GM12878 (cell line): Measurements from ENCODE around the gene DNAJC15. TPM values are rescaled to one million over a fixed set of nuclear protein-coding genes. Genes with fewer than 3 reads are reported as not detected.

Experiments used
- ATAC-seq: fragments of 200-7000 bp; cut with Tn5 transposase; 3 replicates; pipeline ENCODE4 v1.9.1; 2020; ENCODE audit warnings: mild to moderate bottlenecking, moderate library complexity
- BruUV-seq: library from RNA; stranded (reverse); fragments of 400-500 nt; replicated peaks from 2 replicates; lab custom pipeline; 2021; lab: Mats Ljungman, UMichigan
- CTCF ChIA-PET: fragments of 300-600 bp; sonication (Branson Sonifier 250); formaldehyde crosslinking; extraction: SDS; loops from one replicate; lab custom pipeline; 2021; ENCODE audit warnings: inconsistent platforms; lab: Yijun Ruan, JAX
- POLR2A ChIA-PET: fragments of 350-600 bp; formaldehyde crosslinking; extraction: SDS; loops from one replicate; lab custom pipeline; 2021; ENCODE audit warnings: inconsistent platforms; lab: Charles Lee
- RAD21 ChIA-PET: fragments of 300-600 bp; sonication (Branson Sonifier 250); formaldehyde crosslinking; loops from one replicate; lab custom pipeline; 2023; ENCODE audit warnings: antibody characterized with exemption; ENCODE audit not compliant: unreplicated experiment; lab: Charles Lee
- SMC1A ChIA-PET: fragments of 300-600 bp; sonication (Branson Sonifier 250); formaldehyde crosslinking; loops from one replicate; lab custom pipeline; 2023; ENCODE audit not compliant: unreplicated experiment, uncharacterized antibody; lab: Charles Lee
- DNase-seq: peaks from one replicate; pipeline ENCODE4 v3.0.0-alpha.2; 2011; ENCODE audit warnings: low read depth, low spot score
- FAIRE-seq: peaks from 3 replicates; lab custom pipeline; 2011; peaks lifted over from hg19 to GRCh38; lab: Jason Lieb, UNC
- H2AFZ ChIP-seq: 2 replicates; pipeline ENCODE4 v1.6.0; 2011; ENCODE audit warnings: low read depth, low read length, control low read depth; ENCODE audit not compliant: control insufficient read depth
- H3K27ac ChIP-seq: 2 replicates; pipeline ENCODE4 v1.5.1; 2011; ENCODE audit warnings: control low read depth; ENCODE audit not compliant: control insufficient read depth, insufficient read depth
- H3K27me3 ChIP-seq, 2 experiments: replicated peaks in 1 of 2; 2 replicates each; pipeline versions ENCODE4 v1.6.0 to v1.6.1; 2011; ENCODE audit warnings: low read length in 1 of 2; ENCODE audit not compliant: control insufficient read depth in 2 of 2, insufficient read depth in 2 of 2
- H3K36me3 ChIP-seq, 2 experiments: 2 replicates each; pipeline ENCODE4 v1.5.1; 2011; ENCODE audit warnings: low read length in 1 of 2; ENCODE audit not compliant: control insufficient read depth in 2 of 2, insufficient read depth in 2 of 2
- H3K4me1 ChIP-seq: 2 replicates; pipeline ENCODE4 v1.6.1; 2011; ENCODE audit warnings: mild to moderate bottlenecking, low read length, moderate library complexity, mixed read lengths; ENCODE audit not compliant: control insufficient read depth, insufficient read depth
- H3K4me2 ChIP-seq: 2 replicates; pipeline ENCODE4 v1.6.0; 2011; ENCODE audit warnings: control low read depth; ENCODE audit not compliant: control insufficient read depth, insufficient read depth
- H3K4me3 ChIP-seq: fragments of 200-600 bp; sonication (generic); 2 replicates; pipeline ENCODE4 v1.5.1; 2016
- H3K79me2 ChIP-seq: 2 replicates; pipeline ENCODE4 v1.6.0; 2011; ENCODE audit warnings: low read length; ENCODE audit not compliant: control insufficient read depth, insufficient read depth
- H3K9ac ChIP-seq: 2 replicates; pipeline ENCODE4 v1.8.0; 2011; ENCODE audit warnings: low read length, control low read depth, mixed read lengths; ENCODE audit not compliant: control insufficient read depth, insufficient read depth
- H3K9me3 ChIP-seq: replicated peaks from 3 replicates; pipeline ENCODE4 v1.5.1; 2011; ENCODE audit warnings: mild to moderate bottlenecking, low read length; ENCODE audit not compliant: control insufficient read depth, insufficient read depth
- H4K20me1 ChIP-seq: 2 replicates; pipeline ENCODE4 v1.6.0; 2011; ENCODE audit not compliant: control insufficient read depth, insufficient read depth
- BCL3 ChIP-seq: IDR thresholded peaks from 2 replicates; pipeline ENCODE4 v1.6.1; 2011; ENCODE audit warnings: borderline replicate concordance, low read depth, mild to moderate bottlenecking, moderate library complexity, low read length; ENCODE audit not compliant: insufficient read depth, poor library complexity, severe bottlenecking
- EZH2 ChIP-seq: IDR thresholded peaks from 2 replicates; pipeline ENCODE4 v1.6.1; 2012; ENCODE audit warnings: low read depth, mild to moderate bottlenecking, control low read depth, inconsistent platforms, low read length, borderline replicate concordance; ENCODE audit not compliant: control insufficient read depth
- FOXM1 ChIP-seq: IDR thresholded peaks from 2 replicates; pipeline ENCODE4 v1.6.1; 2012; ENCODE audit warnings: low read depth, mild to moderate bottlenecking, inconsistent platforms, low read length, moderate library complexity
- NFYA ChIP-seq: IDR thresholded peaks from 2 replicates; pipeline ENCODE4 v1.6.1; 2011; ENCODE audit warnings: low read depth, mild to moderate bottlenecking, low read length, improper control_type of control experiment, borderline replicate concordance
- SIX5 ChIP-seq: IDR thresholded peaks from 2 replicates; pipeline ENCODE4 v1.6.1; 2011; ENCODE audit warnings: mild to moderate bottlenecking, low read depth, low read length, moderate library complexity; ENCODE audit not compliant: severe bottlenecking
- SP1 ChIP-seq: IDR thresholded peaks from one replicate; pipeline ENCODE4 v1.6.1; 2011; ENCODE audit warnings: low read depth, low read length
- ZBTB33 ChIP-seq: fragments of 450-650 bp; IDR thresholded peaks from 2 replicates; pipeline ENCODE4 v1.6.1; 2017; ENCODE audit warnings: mild to moderate bottlenecking
- WGBS: methylation state at CpG from one replicate; pipeline ENCODE4 v1.1.6; 2016; ENCODE audit warnings: low lambda C conversion rate; ENCODE audit not compliant: insufficient replicate concordance, insufficient coverage; ENCODE audit errors: missing lambda C conversion rate; 5-methylcytosine and 5-hydroxymethylcytosine counted together
- in situ Hi-C: fragments of 300-500 bp; cut with MboI; formaldehyde crosslinking; loops from 9 replicates; pipeline ENCODE4 v1.14.3; 2018; ENCODE audit warnings: mixed read lengths
- intact Hi-C: fragments of 100-400 bp; cut with micrococcal nuclease; formaldehyde crosslinking; loops from one replicate; pipeline ENCODE4 v1.14.2; 2022; ENCODE audit not compliant: unreplicated experiment
- polyA plus RNA-seq, 11 experiments: library from polyadenylated mRNA; depleted of rRNA in 4 of 11; unstranded in 6 of 11; stranded (reverse) in 5 of 11; fragments of >200 nt; fragmentation: Nextera tagmentation in 4 of 11; fragmentation: Illumina TruSeq in 1 of 11; extraction: Ambion mirVana in 4 of 11; extraction: Trizol in 1 of 11; gene quantifications; 1 replicate in 1 of 11; 2 replicates in 10 of 11; pipeline versions ENCODE4 v1.2.1 to v1.2.3, GENCODE V29; 2011 to 2016; ENCODE audit warnings: inconsistent platforms in 2 of 11, missing spikeins in 2 of 11, low read depth in 1 of 11
- total RNA-seq, 4 experiments: library from RNA; depleted of rRNA in 3 of 4; stranded (reverse); fragments of >200 nt in 3 of 4; fragmentation: Illumina TruSeq in 1 of 4; extraction: Trizol in 1 of 4; gene quantifications; 2 replicates each; pipeline versions ENCODE4 v1.2.1 to v1.2.3, GENCODE V29; 2013 to 2021

DNAJC15 gene
- total and polyA plus RNA-seq, 10 of the 15 experiments (the other 5 are each of a cell fraction or from before 2014, with no cell fraction given), result 13.1 to 104 (median 54.4) TPM

- Histone ChIP-seq H4K20me1 (no peaks in the 10 kb centered on the region), H3K4me3 (no peak overlapping the region)
- CTCF ChIA-PET, result no interaction called here
- no peak for ATAC-seq
- DNase-seq, result no peak
- no peak for TF ChIP-seq BCL3
- TF ChIP-seq NFYA, result no peak
- TF ChIP-seq, all 136 proteins: peak for 0
- peaks cover 9% of the 10 kb centered on the region for H3K79me2 ChIP-seq
- H3K27me3 ChIP-seq, result no peaks in the 10 kb centered on the region
- H3K4me2 ChIP-seq, result no peak overlapping the region
- H3K27ac ChIP-seq, result no peak overlapping the region
- in situ Hi-C loops, result no loop called here
- WGBS, result 77% methylated on average over 4 of the region's 4 CpGs
- FAIRE-seq, result no peak
- ChIA-PET RAD21 (no interaction called here), SMC1A (no interaction called here), POLR2A (no interaction called here)
- BruUV-seq, result no TSS peak
- H3K9me3 ChIP-seq, result peaks cover 1% of the 10 kb centered on the region; the same call in 1 of the 3 replicates
- H3K9ac ChIP-seq, result no peak overlapping the region
- H3K4me1 ChIP-seq, result no peaks in the 10 kb centered on the region
- H2AFZ ChIP-seq, result no peak overlapping the region
- H3K36me3 ChIP-seq, result no peaks in the 10 kb centered on the region; a peak in 1 of 4 replicates
- intact Hi-C loops, result no loop called here
Observed at GRCh38 chr13:43102304-43102703, 78.9 kb downstream of the DNAJC15 start.

GRCh38 chr13:43107780-43108179 lies 84.4 kb downstream of the DNAJC15 start:
- SMC1A ChIA-PET, result interaction anchor here (0.8 to 1.0 kb wide), 2 partner anchors 20 to 152 kb away, joined by 3 to 4 read pairs; no protein-coding TSS in a partner anchor

More at GRCh38 chr13:43107780-43108179, 84.4 kb downstream of the DNAJC15 start:
- no peaks in the 10 kb centered on the region for H3K4me1 ChIP-seq
- TF ChIP-seq ZBTB33 (no peak), FOXM1 (no peak), SP1 (no peak), EZH2 (no peak), SIX5 (no peak)
- H3K79me2 ChIP-seq, result peaks cover 2% of the 10 kb centered on the region; the same call in 1 of the 2 replicates
- no peak overlapping the region for H3K27ac ChIP-seq
- FAIRE-seq (no peak), ATAC-seq (no peak), DNase-seq (no peak)
- BruUV-seq, result TSS peak; percentile 22
- no peak overlapping the region for H3K4me3 ChIP-seq
- H2AFZ ChIP-seq, result no peak overlapping the region
- H3K27me3 ChIP-seq, result no peaks in the 10 kb centered on the region
- H3K36me3 ChIP-seq, result peaks cover 0 to 2% of the 10 kb centered on the region in 2 experiments; a peak in 1 of 4 replicates
- H3K9me3 ChIP-seq, result no peaks in the 10 kb centered on the region
- ChIA-PET CTCF (interaction anchor here (1.3 to 1.5 kb wide), 2 partner anchors 21 to 42 kb away, joined by 3 to 4 read pairs; no protein-coding TSS in a partner anchor), POLR2A (no interaction called here), RAD21 (no interaction called here)
- H4K20me1 ChIP-seq, result no peaks in the 10 kb centered on the region
- in situ Hi-C loops (no loop called here), intact Hi-C loops (no loop called here)
- 98% methylated on average over 2 of the region's 2 CpGs for WGBS
- H3K9ac ChIP-seq, result no peak overlapping the region
- no peak overlapping the region for H3K4me2 ChIP-seq
